K562 (cell line): ENCODE results near the gene RPL28. TPM values are rescaled to one million over a fixed set of nuclear protein-coding genes. Genes with fewer than 3 reads are reported as not detected.

Experiments used
- GABPB1 ChIP-seq: sonication (generic); formaldehyde crosslinking; IDR thresholded peaks from 2 replicates; pipeline ENCODE4 v1.8.0; 2022; ENCODE audit warnings: mild to moderate bottlenecking, missing genetic modification reagents
- JUND ChIP-seq, 2 experiments: IDR thresholded peaks; 2 replicates in 1 of 2; 3 replicates in 1 of 2; pipeline ENCODE4 v1.6.1; 2011; ENCODE audit warnings: borderline replicate concordance in 2 of 2, low read depth in 2 of 2, low read length in 2 of 2, improper control_type of control experiment in 1 of 2, missing biosample characterization in 1 of 2, missing genetic modification characterization in 1 of 2, missing genetic modification reagents in 1 of 2
- NUFIP1 ChIP-seq: fragments of 450-650 bp; IDR thresholded peaks from 2 replicates; pipeline ENCODE4 v1.6.1; 2018; ENCODE audit not compliant: partially characterized antibody
- POLR2A ChIP-seq: fragments of 450-650 bp; conservative IDR thresholded peaks from 2 replicates; pipeline ENCODE4 v1.6.1; 2016
- POLR2B ChIP-seq: fragments of 450-650 bp; IDR thresholded peaks from 2 replicates; pipeline ENCODE4 v1.6.1; 2018; ENCODE audit warnings: low read depth; ENCODE audit not compliant: partially characterized antibody
- POLR2H ChIP-seq: IDR thresholded peaks from 2 replicates; pipeline ENCODE4 v1.6.1; 2016; ENCODE audit warnings: missing genetic modification characterization, low read depth, mild to moderate bottlenecking, control low read depth, missing compliant biosample characterization, moderate library complexity
- VEZF1 ChIP-seq: fragments of 200-800 bp; sonication (Bioruptor generic); IDR thresholded peaks from 2 replicates; pipeline ENCODE4 v1.6.1; 2017; ENCODE audit warnings: missing genetic modification characterization, missing compliant biosample characterization
- ZNF24 ChIP-seq: fragments of 450-650 bp; IDR thresholded peaks from 2 replicates; pipeline ENCODE4 v1.6.1; 2016
- ZNF407 ChIP-seq: fragments of 450-650 bp; IDR thresholded peaks from 2 replicates; pipeline ENCODE4 v1.6.1; 2016; ENCODE audit warnings: low read depth
- polyA plus RNA-seq, 8 experiments: library from polyadenylated mRNA; depleted of rRNA in 4 of 8; stranded (reverse) in 5 of 8; unstranded in 3 of 8; fragments of >200 nt; fragmentation: Nextera tagmentation in 2 of 8; fragmentation: Illumina TruSeq in 1 of 8; extraction: Ambion mirVana in 2 of 8; extraction: Trizol in 1 of 8; gene quantifications; 2 replicates each; pipeline versions ENCODE4 v1.2.1 to v1.2.3, GENCODE V29; 2011 to 2014; ENCODE audit warnings: inconsistent platforms in 1 of 8, missing spikeins in 1 of 8
- total RNA-seq, 7 experiments: library from RNA; depleted of rRNA in 6 of 7; stranded (reverse); fragments of >200 nt in 6 of 7; fragmentation: Illumina TruSeq in 2 of 7; extraction: Trizol in 2 of 7; gene quantifications; 2 replicates each; pipeline versions ENCODE4 v1.2.1 to v1.2.3, GENCODE V29; 2011 to 2021; ENCODE audit warnings: low replicate concordance in 1 of 7
- TF ChIP-seq, protein P1 (sequence below): fragments of 250-450 bp; sonication (Bioruptor Pico); IDR thresholded peaks from 2 replicates; pipeline ENCODE4 v1.8.0; 2021; ENCODE audit warnings: moderate library complexity, mild to moderate bottlenecking, inconsistent platforms

RPL28 gene
- total and polyA plus RNA-seq, 9 of the 15 experiments (the other 6 are each of a cell fraction or from before 2014, with no cell fraction given): 124 to 3,106 (median 622) TPM

DNA sequence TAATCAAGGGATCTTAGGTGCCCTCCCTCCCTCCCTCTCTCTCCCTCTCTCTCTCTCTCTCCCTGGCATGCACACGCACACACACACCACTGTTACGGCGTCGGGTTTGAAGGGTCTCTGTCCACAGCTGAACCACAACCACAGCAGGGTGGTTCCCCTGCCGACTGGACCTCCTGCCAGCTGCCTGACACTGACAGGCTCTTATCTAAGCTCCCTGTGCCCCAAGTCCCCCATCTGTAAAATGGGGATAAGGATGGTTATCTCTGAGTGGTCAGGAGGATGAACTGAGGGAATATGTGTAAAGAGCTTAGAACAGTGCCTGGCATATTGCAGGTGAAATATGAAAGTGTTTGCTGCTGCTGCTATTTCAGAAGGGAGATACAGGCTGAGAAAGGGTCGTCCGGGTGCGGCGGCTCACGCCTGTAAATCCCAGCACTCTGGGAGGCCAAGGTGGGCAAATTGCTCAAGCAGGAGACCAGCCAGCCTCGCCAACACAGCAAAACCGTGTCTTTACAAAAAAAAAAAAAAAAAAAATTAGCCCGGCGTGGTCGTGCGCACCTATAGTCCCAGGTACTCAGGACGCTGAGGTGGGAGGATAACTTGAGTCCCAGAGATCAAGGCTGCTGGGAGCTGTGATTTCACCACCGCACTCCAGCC is 58.2 kb downstream of the RPL28 start (continued):
- no peak for TF ChIP-seq ZNF407
- TF ChIP-seq GABPB1 (CRISPR knock-in tag): no peak
- no peak for TF ChIP-seq JUND (IDR thresholded peaks at IDR 0.05; ENCODE audit: borderline replicate concordance, low read depth, low read length)
- no peak for TF ChIP-seq JUND (tag; IDR thresholded peaks at IDR 0.05; ENCODE audit: borderline replicate concordance, low read depth, low read length)
- no peak for TF ChIP-seq POLR2B
- no peak for TF ChIP-seq NUFIP1
- no peak for TF ChIP-seq POLR2A
- 0 out of 2 replicates have a peak, but pooled peaks have one; percentile 26 for TF ChIP-seq VEZF1 (CRISPR knock-in tag)
- no peak for TF ChIP-seq ZNF24
- TF ChIP-seq, protein P1, sequence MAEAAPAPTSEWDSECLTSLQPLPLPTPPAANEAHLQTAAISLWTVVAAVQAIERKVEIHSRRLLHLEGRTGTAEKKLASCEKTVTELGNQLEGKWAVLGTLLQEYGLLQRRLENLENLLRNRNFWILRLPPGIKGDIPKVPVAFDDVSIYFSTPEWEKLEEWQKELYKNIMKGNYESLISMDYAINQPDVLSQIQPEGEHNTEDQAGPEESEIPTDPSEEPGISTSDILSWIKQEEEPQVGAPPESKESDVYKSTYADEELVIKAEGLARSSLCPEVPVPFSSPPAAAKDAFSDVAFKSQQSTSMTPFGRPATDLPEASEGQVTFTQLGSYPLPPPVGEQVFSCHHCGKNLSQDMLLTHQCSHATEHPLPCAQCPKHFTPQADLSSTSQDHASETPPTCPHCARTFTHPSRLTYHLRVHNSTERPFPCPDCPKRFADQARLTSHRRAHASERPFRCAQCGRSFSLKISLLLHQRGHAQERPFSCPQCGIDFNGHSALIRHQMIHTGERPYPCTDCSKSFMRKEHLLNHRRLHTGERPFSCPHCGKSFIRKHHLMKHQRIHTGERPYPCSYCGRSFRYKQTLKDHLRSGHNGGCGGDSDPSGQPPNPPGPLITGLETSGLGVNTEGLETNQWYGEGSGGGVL (CRISPR knock-in tag): no peak
- TF ChIP-seq POLR2H: no peak
